HG03280 (cell line): ENCODE measurements around the gene CATSPER2.
"Not testable (repeated sequence)": the region's sequence is repeated elsewhere in the genome, so short reads cannot be mapped to it uniquely, and the experiment has no call there.

ENCODE experiments used
- ATAC-seq: cut with Tn5 transposase; IDR thresholded peaks from one replicate; pipeline ENCODE4 v1.9.1; 2021; ENCODE audit warnings: mild to moderate bottlenecking, moderate library complexity; ENCODE audit not compliant: unreplicated experiment

CATSPER2 gene

GRCh38 chr15:43648649-43649429, at the start of gene CATSPER2:
Gene CATSPER2, minus strand, starts transcription at chr15:43648844. Its CDS starts 783 bp downstream, at chr15:43648061.
- no peak for ATAC-seq

GRCh38 chr15:43693148-43694022, 44.7 kb upstream of the CATSPER2 start, which contains the start of gene CKMT1A:
Gene CKMT1A, plus strand, starts transcription at chr15:43693859. Its CDS starts 192 bp downstream, at chr15:43694051.
- not testable (repeated sequence) for ATAC-seq

- ATAC-seq = not testable (repeated sequence)
Observed at GRCh38 chr15:43692679-43693078, 44.0 kb upstream of the CATSPER2 start.

- peak; percentile 98 for ATAC-seq
Observed at GRCh38 chr15:43689604-43690301, 41.1 kb upstream of the CATSPER2 start.

- ATAC-seq = not testable (repeated sequence)
Observed at GRCh38 chr15:43674175-43674574, 25.5 kb upstream of the CATSPER2 start.

GRCh38 chr15:43666177-43666576, 17.5 kb upstream of the CATSPER2 start:
- ATAC-seq = not testable (repeated sequence)

GRCh38 chr15:43663333-43663732, 14.7 kb upstream of the CATSPER2 start:
- ATAC-seq = not testable (repeated sequence)

GRCh38 chr15:43662293-43662692, 13.6 kb upstream of the CATSPER2 start:
- not testable (repeated sequence) for ATAC-seq

GRCh38 chr15:43659727-43660126, 11.1 kb upstream of the CATSPER2 start:
- not testable (repeated sequence) for ATAC-seq

GRCh38 chr15:43649430-43649926, 834 bp upstream of the CATSPER2 start:
- not testable (repeated sequence) for ATAC-seq

- ATAC-seq = peak; percentile 65
Observed at GRCh38 chr15:43638464-43639204, 10.0 kb downstream of the CATSPER2 start.

- ATAC-seq = not testable (repeated sequence)
Observed at GRCh38 chr15:43626937-43627336, 21.7 kb downstream of the CATSPER2 start.

- no peak for ATAC-seq
Observed at GRCh38 chr15:43625106-43625505, 23.5 kb downstream of the CATSPER2 start.

GRCh38 chr15:43622068-43622799, 26.4 kb downstream of the CATSPER2 start:
- not testable (repeated sequence) for ATAC-seq

GRCh38 chr15:43618700-43619099, 29.9 kb downstream of the CATSPER2 start, which contains the start of gene STRC:
Gene STRC, minus strand, starts transcription at chr15:43618800. Its CDS starts 78 bp downstream, at chr15:43618722.
- ATAC-seq = not testable (repeated sequence)

- not testable (repeated sequence) for ATAC-seq
Observed at GRCh38 chr15:43617750-43618149, 30.9 kb downstream of the CATSPER2 start.

- not testable (repeated sequence) for ATAC-seq
Observed at GRCh38 chr15:43602233-43602632, 46.4 kb downstream of the CATSPER2 start.

GRCh38 chr15:43600200-43600599, 48.4 kb downstream of the CATSPER2 start:
- not testable (repeated sequence) for ATAC-seq

- ATAC-seq = not testable (repeated sequence)
Observed at GRCh38 chr15:43599131-43599530, 49.5 kb downstream of the CATSPER2 start.
